KMS-11 (cell line): ENCODE data around the gene AOC3.
A peak's percentile ranks its signal among the peaks of the same experiment; 100 is the strongest.

Experiments
- H2AFZ ChIP-seq: fragments of 200-600 bp; sonication (generic); 2 replicates; pipeline ENCODE4 v1.6.1; 2016; ENCODE audit warnings: antibody characterized with exemption, mixed run types, low read depth
- H3K27ac ChIP-seq: fragments of 200-600 bp; sonication (generic); 2 replicates; pipeline ENCODE4 v1.6.1; 2016; ENCODE audit warnings: mild to moderate bottlenecking, mixed run types
- H3K27me3 ChIP-seq: fragments of 200-600 bp; sonication (generic); 2 replicates; pipeline ENCODE4 v1.6.1; 2017; ENCODE audit warnings: mild to moderate bottlenecking, low read depth, mixed run types, moderate library complexity; ENCODE audit not compliant: insufficient read depth
- H3K36me3 ChIP-seq: fragments of 200-600 bp; sonication (generic); 2 replicates; pipeline ENCODE4 v1.6.1; 2017; ENCODE audit warnings: mild to moderate bottlenecking, mixed run types; ENCODE audit not compliant: insufficient read depth
- H3K4me1 ChIP-seq: fragments of 200-600 bp; sonication (generic); 2 replicates; pipeline ENCODE4 v1.6.1; 2016; ENCODE audit warnings: mild to moderate bottlenecking, low read depth, mixed run types; ENCODE audit not compliant: poor library complexity, severe bottlenecking
- H3K4me2 ChIP-seq: fragments of 200-600 bp; sonication (generic); 2 replicates; pipeline ENCODE4 v1.7.0; 2016; ENCODE audit warnings: mild to moderate bottlenecking, mixed run types
- H3K4me3 ChIP-seq: fragments of 200-600 bp; sonication (generic); IDR thresholded peaks from 2 replicates; pipeline ENCODE4 v1.6.1; 2017; ENCODE audit warnings: low read depth, low read length, mixed read lengths; ENCODE audit not compliant: insufficient read depth
- H3K79me2 ChIP-seq: fragments of 200-600 bp; sonication (generic); 2 replicates; pipeline ENCODE4 v1.6.1; 2016; ENCODE audit warnings: low read depth, mixed run types; ENCODE audit not compliant: insufficient read depth
- H3K9ac ChIP-seq: fragments of 200-600 bp; sonication (generic); 2 replicates; pipeline ENCODE4 v1.6.1; 2016; ENCODE audit warnings: mild to moderate bottlenecking, mixed run types
- H4K20me1 ChIP-seq: fragments of 200-600 bp; sonication (generic); 2 replicates; pipeline ENCODE4 v1.6.1; 2016; ENCODE audit warnings: mild to moderate bottlenecking, mixed run types; ENCODE audit not compliant: insufficient read depth
- CTCF ChIP-seq: fragments of 200-600 bp; sonication (generic); conservative IDR thresholded peaks from 2 replicates; pipeline ENCODE4 v1.6.1; 2017; ENCODE audit warnings: low read depth, mild to moderate bottlenecking, antibody characterized with exemption, low read length, moderate library complexity, mixed read lengths

Gene AOC3

GRCh38 chr17:42845556-42845917, 5.5 kb upstream of the AOC3 start:
- H3K4me3 ChIP-seq = no peak overlapping the region
- no peak overlapping the region for H3K27ac ChIP-seq
- H4K20me1 ChIP-seq = no peaks in the 10 kb centered on the region
- H3K36me3 ChIP-seq = peaks cover 12% of the 10 kb centered on the region; the same call in 1 of the 2 replicates
- no peaks in the 10 kb centered on the region for H3K79me2 ChIP-seq
- peaks cover 64% of the 10 kb centered on the region for H3K4me1 ChIP-seq
- H3K9ac ChIP-seq = no peak overlapping the region
- no peaks in the 10 kb centered on the region for H3K27me3 ChIP-seq
- no peak for TF ChIP-seq CTCF
- H2AFZ ChIP-seq = no peak overlapping the region
- peak overlapping the region; percentile 1; the same call in 1 of the 2 replicates for H3K4me2 ChIP-seq

- H3K27ac ChIP-seq = no peak overlapping the region
- no peaks in the 10 kb centered on the region for H4K20me1 ChIP-seq
- H3K4me3 ChIP-seq = no peak overlapping the region
- H2AFZ ChIP-seq = no peak overlapping the region
- H3K9ac ChIP-seq = no peak overlapping the region
- H3K79me2 ChIP-seq = no peaks in the 10 kb centered on the region
- peak overlapping the region; percentile 1; the same call in 1 of the 2 replicates for H3K4me2 ChIP-seq
- no peak for TF ChIP-seq CTCF
- no peaks in the 10 kb centered on the region for H3K27me3 ChIP-seq
- H3K4me1 ChIP-seq = peaks cover 68% of the 10 kb centered on the region
- peaks cover 8% of the 10 kb centered on the region; the same call in 1 of the 2 replicates for H3K36me3 ChIP-seq
These were observed 4.9 kb upstream of the AOC3 start for GRCh38 chr17:42845918-42846593.

- Histone ChIP-seq H3K79me2 (no peaks in the 10 kb centered on the region), H3K27ac (no peak overlapping the region), H3K9ac (no peak overlapping the region), H2AFZ (no peak overlapping the region), H3K27me3 (no peaks in the 10 kb centered on the region), H4K20me1 (no peaks in the 10 kb centered on the region), H3K4me1 (peaks cover 68% of the 10 kb centered on the region), H3K4me3 (no peak overlapping the region), H3K4me2 (no peak overlapping the region), H3K36me3 (peaks cover 1% of the 10 kb centered on the region; the same call in 1 of the 2 replicates)
- TF ChIP-seq CTCF = no peak
These were observed 4.3 kb upstream of the AOC3 start for GRCh38 chr17:42846594-42847280.

GRCh38 chr17:42848093-42848492, 2.9 kb upstream of the AOC3 start:
- Histone ChIP-seq H3K27ac (no peak overlapping the region), H3K27me3 (no peaks in the 10 kb centered on the region), H3K4me2 (no peak overlapping the region), H3K9ac (no peak overlapping the region), H3K4me1 (peaks cover 81% of the 10 kb centered on the region), H3K79me2 (no peaks in the 10 kb centered on the region), H2AFZ (no peak overlapping the region), H3K36me3 (no peaks in the 10 kb centered on the region; the same call in 1 of the 2 replicates), H3K4me3 (no peak overlapping the region), H4K20me1 (no peaks in the 10 kb centered on the region)
- no peak for TF ChIP-seq CTCF
